ENCODE data around the gene UAP1L1. TPM values are rescaled to one million over a fixed set of nuclear protein-coding genes. Genes with fewer than 3 reads are reported as not detected.

Gene UAP1L1
- total and polyA plus RNA-seq, 4 donors: 0.35 to 2.3 (median 1.7) TPM

GRCh38 chr9:137113385-137114159 lies 36.3 kb downstream of the UAP1L1 start:
- Histone ChIP-seq H3K9ac (ENCODE audit: low read depth in 1 of 2, low read length in 2 of 2) (no peak overlapping the region), H3K4me1 (ENCODE audit: control insufficient read depth in 4 of 4, insufficient read depth in 4 of 4, low read length in 3 of 4) (peaks cover 4 to 7% (median 5%) of the 10 kb centered on the region in 4 donors), H3K27ac (ENCODE audit: low read depth in 1 of 2, low read length in 2 of 2) (no peak overlapping the region), H3K36me3 (ENCODE audit: control insufficient read depth in 4 of 4, insufficient read depth in 3 of 4, low read depth in 1 of 4, low read length in 3 of 4) (peaks cover 0 to 7% (median 5%) of the 10 kb centered on the region in 4 donors), H3K4me3 (ENCODE audit: low read depth in 1 of 3, low read length in 3 of 3) (peak overlapping the region in 1 of 3 donors; percentile 75), H3K27me3 (ENCODE audit: control insufficient read depth in 4 of 4, insufficient read depth in 4 of 4, low read length in 3 of 4) (no peaks in the 10 kb centered on the region), H3K9me3 (ENCODE audit: control insufficient read depth in 4 of 4, low read length in 3 of 4) (no peaks in the 10 kb centered on the region)
- TF ChIP-seq HNF4A (conservative IDR thresholded peaks at IDR 0.05) (no peak), MAX (IDR thresholded peaks at IDR 0.05) (no peak), GABPA (IDR thresholded peaks at IDR 0.05 in 1 of 2, conservative IDR thresholded peaks at IDR 0.05 in 1 of 2) (no peak), TAF1 (conservative IDR thresholded peaks at IDR 0.05) (no peak), YY1 (IDR thresholded peaks at IDR 0.05) (no peak), HNF4G (IDR thresholded peaks at IDR 0.05) (no peak), SP1 (IDR thresholded peaks at IDR 0.05) (no peak), RAD21 (IDR thresholded peaks at IDR 0.05) (no peak), FOXA1 (IDR thresholded peaks at IDR 0.05) (no peak)
- DNase-seq (ENCODE audit: low spot score): no peak
- WGBS: 50% methylated on average over 66 of the region's 66 CpGs

DNA sequence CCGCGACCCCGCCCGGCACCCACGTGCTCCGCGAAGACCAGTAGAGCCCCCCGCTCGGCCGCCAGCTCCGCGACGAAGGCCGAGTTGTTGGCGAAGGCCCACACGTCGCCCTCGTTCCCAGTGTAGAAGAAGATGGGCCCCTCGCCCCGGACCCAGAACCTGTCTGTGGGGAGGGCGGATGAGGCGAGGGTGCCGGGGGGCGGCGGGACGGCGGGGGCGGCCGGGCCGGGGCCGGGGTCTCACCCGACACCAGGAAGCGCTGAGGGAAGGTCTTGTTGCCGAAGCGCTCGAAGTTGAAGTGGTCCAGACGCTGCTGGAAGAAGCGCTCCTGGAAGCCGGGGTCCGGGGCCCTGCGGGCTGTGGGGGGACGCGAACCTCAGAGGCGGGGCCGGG lies 36.9 kb downstream of the UAP1L1 start:
- TF ChIP-seq EGR1 (IDR thresholded peaks at IDR 0.05; ENCODE audit: low read depth in 2 of 2): no peak
- no peak for TF ChIP-seq RAD21 (IDR thresholded peaks at IDR 0.05)
- TF ChIP-seq CTCF (IDR thresholded peaks at IDR 0.05; ENCODE audit: low read depth, low read length, missing input control): no peak
- TF ChIP-seq GABPA (IDR thresholded peaks at IDR 0.05 in 1 of 2, conservative IDR thresholded peaks at IDR 0.05 in 1 of 2): no peak
- TF ChIP-seq, protein P1, sequence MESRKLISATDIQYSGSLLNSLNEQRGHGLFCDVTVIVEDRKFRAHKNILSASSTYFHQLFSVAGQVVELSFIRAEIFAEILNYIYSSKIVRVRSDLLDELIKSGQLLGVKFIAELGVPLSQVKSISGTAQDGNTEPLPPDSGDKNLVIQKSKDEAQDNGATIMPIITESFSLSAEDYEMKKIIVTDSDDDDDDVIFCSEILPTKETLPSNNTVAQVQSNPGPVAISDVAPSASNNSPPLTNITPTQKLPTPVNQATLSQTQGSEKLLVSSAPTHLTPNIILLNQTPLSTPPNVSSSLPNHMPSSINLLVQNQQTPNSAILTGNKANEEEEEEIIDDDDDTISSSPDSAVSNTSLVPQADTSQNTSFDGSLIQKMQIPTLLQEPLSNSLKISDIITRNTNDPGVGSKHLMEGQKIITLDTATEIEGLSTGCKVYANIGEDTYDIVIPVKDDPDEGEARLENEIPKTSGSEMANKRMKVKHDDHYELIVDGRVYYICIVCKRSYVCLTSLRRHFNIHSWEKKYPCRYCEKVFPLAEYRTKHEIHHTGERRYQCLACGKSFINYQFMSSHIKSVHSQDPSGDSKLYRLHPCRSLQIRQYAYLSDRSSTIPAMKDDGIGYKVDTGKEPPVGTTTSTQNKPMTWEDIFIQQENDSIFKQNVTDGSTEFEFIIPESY (IDR thresholded peaks at IDR 0.05): no peak
- no peak for TF ChIP-seq FOXA2 (IDR thresholded peaks at IDR 0.05)
- TF ChIP-seq SP1 (IDR thresholded peaks at IDR 0.05): no peak
- no peak for DNase-seq (ENCODE audit: low spot score)
- WGBS: 3% methylated on average over 45 of the region's 45 CpGs
- H3K9ac ChIP-seq (ENCODE audit: low read depth in 1 of 2, low read length in 2 of 2): no peak overlapping the region
- peaks cover 4 to 7% (median 5%) of the 10 kb centered on the region in 4 donors for H3K4me1 ChIP-seq (ENCODE audit: control insufficient read depth in 4 of 4, insufficient read depth in 4 of 4, low read length in 3 of 4)
- no peak overlapping the region for H3K27ac ChIP-seq (ENCODE audit: low read depth in 1 of 2, low read length in 2 of 2)
- peak overlapping the region in 2 of 3 donors; percentile 47 to 75 for H3K4me3 ChIP-seq (ENCODE audit: low read depth in 1 of 3, low read length in 3 of 3)
- H3K27me3 ChIP-seq (ENCODE audit: control insufficient read depth in 4 of 4, insufficient read depth in 4 of 4, low read length in 3 of 4): no peaks in the 10 kb centered on the region
- H3K9me3 ChIP-seq (ENCODE audit: control insufficient read depth in 4 of 4, low read length in 3 of 4): no peaks in the 10 kb centered on the region
- peaks cover 0 to 7% (median 4%) of the 10 kb centered on the region in 4 donors for H3K36me3 ChIP-seq (ENCODE audit: control insufficient read depth in 4 of 4, insufficient read depth in 3 of 4, low read depth in 1 of 4, low read length in 3 of 4)

Data from liver (tissue), 9 donors.